ENCODE data around the gene SLC37A1.

SLC37A1 gene

GRCh38 chr21:42530167-42530518 lies 16.5 kb downstream of the SLC37A1 start:
- no peak for DNase-seq

- DNase-seq: no peak
Observed at GRCh38 chr21:42531771-42532170, 18.1 kb downstream of the SLC37A1 start.

GRCh38 chr21:42532466-42533181 lies 19.0 kb downstream of the SLC37A1 start:
- no peak for DNase-seq

GRCh38 chr21:42533306-42533962 lies 19.8 kb downstream of the SLC37A1 start:
- DNase-seq: no peak

GRCh38 chr21:42533963-42534355 lies 20.3 kb downstream of the SLC37A1 start:
- no peak for DNase-seq

- DNase-seq: no peak
Observed at GRCh38 chr21:42534421-42535378, 21.0 kb downstream of the SLC37A1 start.

GRCh38 chr21:42535602-42536171 lies 22.0 kb downstream of the SLC37A1 start:
- no peak for DNase-seq

GRCh38 chr21:42536601-42537000 lies 22.9 kb downstream of the SLC37A1 start:
- no peak for DNase-seq

- no peak for DNase-seq
Observed at GRCh38 chr21:42537106-42537742, 23.6 kb downstream of the SLC37A1 start.

- DNase-seq: no peak
Observed at GRCh38 chr21:42538479-42539275, 25.0 kb downstream of the SLC37A1 start.

- DNase-seq: no peak
Observed at GRCh38 chr21:42539342-42539741, 25.7 kb downstream of the SLC37A1 start.

- no peak for DNase-seq
Observed at GRCh38 chr21:42539931-42540343, 26.3 kb downstream of the SLC37A1 start.

GRCh38 chr21:42540396-42540795 lies 26.7 kb downstream of the SLC37A1 start:
- DNase-seq: no peak

- DNase-seq: no peak
Observed at GRCh38 chr21:42541174-42541573, 27.5 kb downstream of the SLC37A1 start.

GRCh38 chr21:42541618-42542017 lies 28.0 kb downstream of the SLC37A1 start:
- no peak for DNase-seq

- no peak for DNase-seq
Observed at GRCh38 chr21:42542196-42542595, 28.5 kb downstream of the SLC37A1 start.

- DNase-seq: no peak
Observed at GRCh38 chr21:42542596-42542995, 28.9 kb downstream of the SLC37A1 start.

- no peak for DNase-seq
Observed at GRCh38 chr21:42543106-42543847, 29.6 kb downstream of the SLC37A1 start.

GRCh38 chr21:42544544-42544943 lies 30.9 kb downstream of the SLC37A1 start:
- DNase-seq: no peak

- no peak for DNase-seq
Observed at GRCh38 chr21:42545317-42545716, 31.7 kb downstream of the SLC37A1 start.

GRCh38 chr21:42545745-42546144 lies 32.1 kb downstream of the SLC37A1 start:
- no peak for DNase-seq

Data from amniotic stem cell (primary cell).